Mucosa of stomach (tissue), 1 donor: ENCODE results near the gene MOGAT3.

Source experiments
- H3K27me3 ChIP-seq: one replicate; pipeline ENCODE4 v1.7.0; 2013; ENCODE audit warnings: mild to moderate bottlenecking, low read length; ENCODE audit not compliant: control insufficient read depth, insufficient read depth
- H3K36me3 ChIP-seq: one replicate; pipeline ENCODE4 v1.7.0; 2013; ENCODE audit warnings: low read length; ENCODE audit not compliant: control insufficient read depth, insufficient read depth
- H3K4me1 ChIP-seq: one replicate; pipeline ENCODE4 v1.7.0; 2013; ENCODE audit warnings: mild to moderate bottlenecking, low read length; ENCODE audit not compliant: control insufficient read depth, insufficient read depth
- H3K4me3 ChIP-seq: one replicate; pipeline ENCODE4 v1.7.0; 2013; ENCODE audit warnings: low read length
- H3K9ac ChIP-seq: one replicate; pipeline ENCODE4 v1.7.0; 2013; ENCODE audit warnings: mild to moderate bottlenecking, low read length, moderate library complexity
- H3K9me3 ChIP-seq: one replicate; pipeline ENCODE4 v1.7.0; 2013; ENCODE audit warnings: mild to moderate bottlenecking, low read length, moderate library complexity; ENCODE audit not compliant: control insufficient read depth
- donor health status: Pancreatic carcinoma.

Gene MOGAT3

GRCh38 chr7:101200862-101201599 lies at the start of gene MOGAT3:
Gene MOGAT3 (minus strand): TSS chr7:101201036. CDS start chr7:101200854, 182 bp downstream.
- Histone ChIP-seq H3K4me3 (no peak within 1 kb of the TSS), H3K27me3 (peaks cover 18% of the 10 kb centered on the region), H3K9ac (no peak within 1 kb of the TSS), H3K36me3 (no peaks in the 10 kb centered on the region), H3K4me1 (peaks cover 10% of the 10 kb centered on the region), H3K9me3 (no peaks in the 10 kb centered on the region)

GRCh38 chr7:101250324-101250723 lies 49.5 kb upstream of the MOGAT3 start:
- no peaks in the 10 kb centered on the region for H3K9me3 ChIP-seq
- no peaks in the 10 kb centered on the region for H3K27me3 ChIP-seq
- no peak overlapping the region for H3K4me3 ChIP-seq
- no peaks in the 10 kb centered on the region for H3K36me3 ChIP-seq
- peaks cover 17% of the 10 kb centered on the region for H3K4me1 ChIP-seq
- no peak overlapping the region for H3K9ac ChIP-seq

- no peaks in the 10 kb centered on the region for H3K27me3 ChIP-seq
Measured at GRCh38 chr7:101248276-101248675, 47.4 kb upstream of the MOGAT3 start.

GRCh38 chr7:101245147-101245668 lies 44.4 kb upstream of the MOGAT3 start:
- H3K36me3 ChIP-seq: no peaks in the 10 kb centered on the region
- H3K4me3 ChIP-seq: peak overlapping the region; percentile 97
- H3K4me1 ChIP-seq: peaks cover 29% of the 10 kb centered on the region
- H3K9me3 ChIP-seq: no peaks in the 10 kb centered on the region
- peak overlapping the region; percentile 85 for H3K9ac ChIP-seq
- H3K27me3 ChIP-seq: no peaks in the 10 kb centered on the region

More at GRCh38 chr7:101248276-101248675, 47.4 kb upstream of the MOGAT3 start:
- H3K9me3 ChIP-seq: no peaks in the 10 kb centered on the region
- peaks cover 28% of the 10 kb centered on the region for H3K4me1 ChIP-seq
- H3K36me3 ChIP-seq: no peaks in the 10 kb centered on the region
- H3K4me3 ChIP-seq: no peak overlapping the region
- no peak overlapping the region for H3K9ac ChIP-seq

GRCh38 chr7:101244375-101245146 lies 43.7 kb upstream of the MOGAT3 start, which contains the start of gene FIS1:
Gene FIS1 (minus strand): TSS chr7:101245081. CDS start chr7:101245004, 77 bp downstream.
- Histone ChIP-seq H3K4me1 (peaks cover 34% of the 10 kb centered on the region), H3K9ac (peak within 1 kb of the TSS; percentile 85), H3K36me3 (no peaks in the 10 kb centered on the region), H3K27me3 (no peaks in the 10 kb centered on the region), H3K4me3 (peak within 1 kb of the TSS; percentile 97), H3K9me3 (no peaks in the 10 kb centered on the region)

GRCh38 chr7:101243646-101244374 lies 43.0 kb upstream of the MOGAT3 start:
- Histone ChIP-seq H3K36me3 (no peaks in the 10 kb centered on the region), H3K9ac (peak overlapping the region; percentile 85), H3K27me3 (no peaks in the 10 kb centered on the region), H3K9me3 (no peaks in the 10 kb centered on the region), H3K4me3 (peak overlapping the region; percentile 97), H3K4me1 (peaks cover 35% of the 10 kb centered on the region)

- H3K9me3 ChIP-seq: no peaks in the 10 kb centered on the region
- H3K9ac ChIP-seq: no peak overlapping the region
- H3K36me3 ChIP-seq: peaks cover 4% of the 10 kb centered on the region
- no peaks in the 10 kb centered on the region for H3K27me3 ChIP-seq
- H3K4me3 ChIP-seq: no peak overlapping the region
- peaks cover 52% of the 10 kb centered on the region for H3K4me1 ChIP-seq
Measured at GRCh38 chr7:101241443-101242349, 40.9 kb upstream of the MOGAT3 start.

GRCh38 chr7:101241015-101241363 lies 40.2 kb upstream of the MOGAT3 start:
- H3K9ac ChIP-seq: no peak overlapping the region
- H3K36me3 ChIP-seq: peaks cover 4% of the 10 kb centered on the region
- no peaks in the 10 kb centered on the region for H3K9me3 ChIP-seq
- H3K4me3 ChIP-seq: no peak overlapping the region
- H3K4me1 ChIP-seq: peaks cover 52% of the 10 kb centered on the region
- no peaks in the 10 kb centered on the region for H3K27me3 ChIP-seq

- Histone ChIP-seq H3K4me1 (peaks cover 47% of the 10 kb centered on the region), H3K9ac (no peak overlapping the region), H3K36me3 (peaks cover 4% of the 10 kb centered on the region), H3K27me3 (no peaks in the 10 kb centered on the region), H3K9me3 (no peaks in the 10 kb centered on the region), H3K4me3 (no peak overlapping the region)
Measured at GRCh38 chr7:101240226-101241014, 39.6 kb upstream of the MOGAT3 start.

GRCh38 chr7:101239951-101240220 lies 39.0 kb upstream of the MOGAT3 start:
- no peak overlapping the region for H3K9ac ChIP-seq
- H3K4me3 ChIP-seq: no peak overlapping the region
- H3K9me3 ChIP-seq: no peaks in the 10 kb centered on the region
- H3K4me1 ChIP-seq: peaks cover 42% of the 10 kb centered on the region
- peaks cover 4% of the 10 kb centered on the region for H3K36me3 ChIP-seq
- no peaks in the 10 kb centered on the region for H3K27me3 ChIP-seq
